Cerebellar cortex (tissue), 1 donor: ENCODE data around the gene SLA2.
A peak's percentile ranks its signal among the peaks of the same experiment; 100 is the strongest.
"Not testable (repeated sequence)": the region's sequence is repeated elsewhere in the genome, so short reads cannot be mapped to it uniquely, and the experiment has no call there.

ENCODE experiments used
- DNase-seq: peaks from one replicate; pipeline ENCODE4 v3.0.0-alpha.2; 2015; ENCODE audit warnings: low spot score

SLA2 gene, protein sequence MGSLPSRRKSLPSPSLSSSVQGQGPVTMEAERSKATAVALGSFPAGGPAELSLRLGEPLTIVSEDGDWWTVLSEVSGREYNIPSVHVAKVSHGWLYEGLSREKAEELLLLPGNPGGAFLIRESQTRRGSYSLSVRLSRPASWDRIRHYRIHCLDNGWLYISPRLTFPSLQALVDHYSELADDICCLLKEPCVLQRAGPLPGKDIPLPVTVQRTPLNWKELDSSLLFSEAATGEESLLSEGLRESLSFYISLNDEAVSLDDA

DNA sequence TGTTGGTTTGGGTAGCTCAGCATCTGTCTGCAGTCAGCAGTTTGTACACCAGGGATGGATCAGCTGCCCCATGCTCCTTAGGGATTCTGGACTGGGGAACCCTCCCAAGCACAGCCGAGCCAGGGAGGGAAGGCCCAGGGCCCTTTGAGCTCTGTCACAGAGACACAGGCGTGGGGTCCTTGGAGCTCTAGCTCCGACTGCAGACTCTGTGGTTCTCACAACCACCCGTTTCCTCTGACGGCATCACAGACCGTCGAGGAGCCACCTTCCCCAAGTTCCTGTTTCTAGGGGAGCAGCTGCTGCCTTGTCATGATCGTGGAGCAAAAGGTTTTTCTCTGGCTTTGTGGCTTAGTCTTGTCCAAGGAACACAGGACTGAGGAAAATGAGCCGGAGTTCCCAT is at the start of gene SLA2:
Gene SLA2, minus strand, starts transcription at position 199 of the 400 bp plus-strand sequence. CDS start 4,861 bp downstream, outside the sequence.
- DNase-seq, result no peak

DNA sequence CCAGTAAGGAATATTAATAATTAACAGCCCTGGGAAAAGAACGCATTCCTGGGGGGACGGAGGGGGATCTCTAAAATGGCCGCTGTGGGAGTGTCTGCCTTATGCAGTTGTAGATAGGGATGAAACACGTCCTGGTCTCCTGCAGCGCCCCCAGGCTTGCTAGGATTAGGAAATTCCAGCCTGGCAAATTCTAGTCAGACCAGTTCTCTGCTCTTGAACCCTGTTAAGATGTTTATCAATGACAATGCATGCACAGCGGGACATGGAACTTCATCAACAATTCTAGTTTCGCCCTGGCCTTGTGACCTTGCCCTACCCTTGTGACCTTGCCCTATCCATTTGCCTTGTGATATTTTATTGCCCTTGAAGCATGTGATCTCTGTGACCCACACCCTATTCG is 49.5 kb upstream of the SLA2 start:
- not testable (repeated sequence) for DNase-seq

DNA sequence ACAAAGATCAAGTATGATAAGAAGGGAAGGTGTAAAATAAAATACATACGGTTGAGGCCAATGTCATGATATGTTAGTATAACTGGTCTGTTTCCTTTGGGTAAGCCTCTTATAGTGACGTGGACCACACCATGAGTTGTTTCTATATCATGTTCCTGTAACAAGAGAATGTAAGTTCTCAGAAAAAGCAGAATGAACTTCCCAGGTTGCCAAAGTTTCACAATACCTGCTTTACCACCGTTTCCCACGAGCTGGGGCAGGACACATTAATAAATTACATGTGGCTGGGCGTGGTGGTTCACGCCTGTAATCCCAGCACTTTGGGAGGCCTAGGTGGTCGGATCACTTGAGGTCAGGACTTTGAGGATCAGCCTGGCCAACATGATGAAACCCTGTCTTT is 42.6 kb upstream of the SLA2 start:
- no peak for DNase-seq

DNA sequence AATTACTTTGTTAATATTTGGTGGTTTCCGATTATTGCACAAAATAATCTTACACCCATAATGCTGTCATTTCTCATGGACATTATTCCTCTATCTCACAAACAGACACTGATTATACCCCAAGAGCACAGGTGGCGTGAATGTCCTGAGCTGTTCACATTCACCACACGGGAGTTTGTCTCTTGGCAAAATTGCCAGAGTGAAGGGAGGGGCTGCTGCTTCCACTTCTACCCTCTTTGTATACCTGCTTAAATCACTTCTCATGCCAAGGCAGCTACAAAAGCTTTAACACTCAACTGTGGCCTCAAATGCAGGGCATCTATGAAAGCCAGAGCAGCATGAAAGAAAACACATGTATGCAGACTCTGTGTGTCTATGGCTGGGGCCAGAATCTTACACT is 41.9 kb upstream of the SLA2 start:
- peak; percentile 52 for DNase-seq

- no peak for DNase-seq
These were observed 40.9 kb upstream of the SLA2 start for GRCh38 chr20:36686944-36687343.

DNA sequence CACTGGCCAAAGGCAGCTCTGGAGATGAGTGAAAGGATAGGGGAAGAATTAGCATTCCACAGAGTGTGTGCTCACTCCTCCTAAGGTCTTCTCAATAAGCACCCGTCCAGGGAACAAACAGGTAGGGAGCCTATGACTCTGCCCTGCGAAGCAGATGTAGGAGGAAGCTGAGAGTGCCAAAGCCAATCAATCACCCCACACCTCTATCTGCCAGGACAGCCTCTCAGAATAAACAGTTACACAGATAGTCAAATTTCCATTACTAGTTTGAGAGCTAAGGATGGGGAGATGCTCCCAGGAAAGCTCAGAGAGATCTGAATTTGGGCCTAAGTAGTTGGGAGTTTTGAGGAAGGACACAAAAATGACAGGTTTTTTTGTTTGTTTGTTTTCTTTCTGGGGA is 40.5 kb upstream of the SLA2 start:
- no peak for DNase-seq

DNA sequence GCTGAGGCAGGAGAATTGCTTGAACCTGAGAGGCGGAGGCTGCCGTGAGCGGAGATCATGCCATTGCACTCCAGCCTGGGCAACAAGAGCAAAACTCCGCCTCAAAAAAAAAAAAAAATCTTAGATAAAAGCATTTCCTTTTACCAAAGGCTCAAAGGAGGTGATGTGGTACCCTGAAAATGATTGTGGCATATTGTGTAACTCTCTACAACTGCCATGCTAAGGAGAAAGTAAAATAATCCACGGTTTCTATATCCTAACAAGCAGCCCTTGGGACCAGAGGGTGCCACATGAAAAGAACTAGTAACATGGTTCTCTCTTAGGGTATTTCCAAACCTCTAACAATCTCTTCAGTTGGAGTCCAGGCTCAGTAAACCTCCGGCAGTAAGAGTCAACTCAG is 38.8 kb upstream of the SLA2 start:
- DNase-seq, result no peak

- DNase-seq, result no peak
These were observed 36.3 kb upstream of the SLA2 start for GRCh38 chr20:36682311-36682710.

DNA sequence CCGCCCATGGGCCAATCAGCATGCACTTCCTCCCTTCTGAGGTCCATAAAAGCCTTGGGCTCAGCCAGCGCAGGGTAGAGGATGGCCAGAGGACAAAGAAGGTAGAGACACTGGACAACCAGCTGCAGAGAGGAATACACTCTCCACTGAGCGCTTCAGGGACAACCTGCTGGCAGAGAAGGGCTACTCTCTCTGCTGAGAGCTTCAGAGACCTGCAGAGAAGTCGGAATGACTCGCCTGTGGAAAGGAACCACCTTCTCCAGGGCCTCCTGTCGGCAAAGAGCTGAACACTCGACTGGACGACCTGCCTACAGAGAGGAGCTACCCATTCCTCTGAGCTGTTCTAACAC is 31.4 kb upstream of the SLA2 start:
- no peak for DNase-seq

GRCh38 chr20:36676701-36677421 is 30.9 kb upstream of the SLA2 start:
- peak; percentile 87 for DNase-seq

DNA sequence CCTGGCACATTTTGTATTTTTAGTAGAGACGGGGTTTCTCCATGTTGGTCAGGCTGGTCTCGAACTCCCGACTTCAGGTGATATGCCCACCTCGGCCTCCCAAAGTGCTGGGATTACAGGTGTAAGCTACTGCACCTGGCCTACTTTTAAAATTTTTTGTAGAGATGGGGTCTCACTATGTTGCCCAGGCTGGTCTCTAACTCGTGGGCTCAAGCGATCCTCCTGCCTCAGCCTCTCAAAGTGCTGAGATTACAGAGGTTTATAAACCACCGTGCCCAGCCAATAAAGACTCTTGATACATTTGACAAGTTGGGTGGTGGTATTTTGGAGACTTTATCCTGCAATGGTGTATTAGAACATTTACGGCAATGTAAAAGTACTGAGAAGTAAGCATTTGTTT is 29.5 kb upstream of the SLA2 start:
- not testable (repeated sequence) for DNase-seq

GRCh38 chr20:36672991-36673390 is 27.0 kb upstream of the SLA2 start:
- no peak for DNase-seq

GRCh38 chr20:36670665-36671357 is 24.8 kb upstream of the SLA2 start:
- DNase-seq, result peak; percentile 45

GRCh38 chr20:36666181-36666740 is 20.3 kb upstream of the SLA2 start:
- peak; percentile 66 for DNase-seq

DNA sequence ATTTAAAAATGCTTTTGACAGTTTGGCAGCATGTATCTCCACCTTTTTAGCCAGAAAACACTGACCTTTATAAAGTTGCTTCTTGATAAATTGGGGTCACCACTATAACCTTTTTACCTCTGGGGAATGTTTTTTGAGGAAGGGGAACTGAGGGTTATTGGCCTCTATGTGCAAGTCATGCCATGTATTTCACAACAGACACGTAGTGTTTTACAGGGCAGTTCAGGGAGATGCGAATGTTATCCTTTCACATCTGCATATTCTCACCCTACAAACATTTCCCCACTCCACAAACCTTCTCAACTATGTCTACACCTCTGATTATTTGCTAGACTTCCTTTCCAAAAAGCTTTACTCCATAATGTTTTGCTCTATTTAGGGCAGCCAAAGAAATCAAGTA is 17.0 kb upstream of the SLA2 start:
- no peak for DNase-seq

DNA sequence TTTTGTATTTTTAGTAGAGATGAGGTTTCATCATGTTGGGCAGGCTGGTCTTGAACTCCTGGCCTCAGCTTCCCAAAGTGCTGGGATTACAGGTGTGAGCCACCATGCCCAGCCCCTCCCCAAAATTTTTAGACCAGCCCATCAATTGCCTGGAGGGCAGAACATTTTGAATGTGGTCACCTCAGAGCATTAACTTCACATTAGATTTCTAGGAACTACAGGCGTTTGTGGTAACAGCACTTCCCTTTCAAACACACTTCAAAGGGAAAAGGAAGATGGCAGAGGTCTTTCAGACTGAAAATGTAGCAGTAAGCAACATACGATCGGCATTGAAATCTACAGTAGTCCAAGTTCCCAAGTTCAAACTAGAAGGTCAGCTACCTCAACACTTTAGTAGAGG is 12.3 kb upstream of the SLA2 start:
- DNase-seq, result no peak

DNA sequence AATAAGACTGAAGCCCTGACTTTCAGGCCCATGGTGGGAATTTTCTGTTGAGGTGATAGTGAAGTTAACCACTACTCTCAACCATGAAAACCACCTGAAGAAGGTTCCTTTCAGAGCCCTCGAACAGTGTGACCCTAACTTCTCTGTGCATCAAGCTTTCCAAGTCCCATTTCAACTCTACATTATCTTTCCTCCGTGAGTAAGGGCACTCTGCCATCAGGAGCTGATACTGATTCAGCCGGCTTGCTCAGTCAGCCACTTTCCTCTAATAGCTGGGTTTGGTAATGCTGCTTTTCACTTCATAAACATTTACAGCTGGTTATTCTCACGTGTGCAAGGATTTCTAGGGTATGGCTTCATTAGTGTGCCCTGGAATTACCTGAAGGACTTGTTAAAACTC is 10.7 kb upstream of the SLA2 start:
- DNase-seq, result no peak

GRCh38 chr20:36655004-36655403 is 9.0 kb upstream of the SLA2 start:
- DNase-seq, result no peak

DNA sequence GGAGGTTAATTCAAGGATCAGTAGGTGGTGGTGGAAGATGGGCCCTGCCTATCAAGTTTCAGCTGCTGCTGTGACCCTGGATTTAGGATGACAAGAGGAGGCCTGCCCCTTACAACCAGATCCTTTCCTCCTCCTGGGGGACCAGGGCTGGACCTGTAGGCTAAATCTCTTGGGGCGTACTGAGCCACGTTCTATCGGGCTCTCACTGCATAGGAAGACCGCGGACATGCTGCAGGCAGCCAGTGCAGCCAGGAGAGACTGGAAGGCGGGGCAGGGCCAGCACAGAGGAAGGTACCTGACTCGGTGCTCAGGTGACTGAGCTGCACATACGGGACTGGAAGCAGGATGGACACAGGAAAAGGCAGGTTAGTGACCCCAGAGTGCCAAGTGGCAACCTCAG is 8.5 kb upstream of the SLA2 start:
- DNase-seq, result no peak

DNA sequence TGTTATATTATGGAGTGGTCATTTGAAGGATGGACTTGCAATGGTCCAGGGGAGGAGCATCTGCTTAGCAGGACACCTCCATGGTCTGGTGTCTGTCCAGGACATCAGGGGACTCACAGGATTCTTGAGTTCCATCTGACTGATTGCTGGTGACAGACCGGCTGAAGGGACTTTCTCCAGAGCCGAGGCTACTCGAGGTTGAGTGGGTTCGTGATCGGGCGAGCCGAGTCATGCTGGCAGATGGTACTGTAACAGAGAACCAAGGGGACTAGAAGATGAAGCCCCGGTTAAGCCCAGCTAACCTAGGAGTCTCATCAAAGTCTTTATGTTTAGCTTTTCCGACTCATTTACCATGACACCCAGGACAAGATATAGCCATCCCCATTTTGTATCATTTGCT is 7.5 kb upstream of the SLA2 start:
- no peak for DNase-seq

DNA sequence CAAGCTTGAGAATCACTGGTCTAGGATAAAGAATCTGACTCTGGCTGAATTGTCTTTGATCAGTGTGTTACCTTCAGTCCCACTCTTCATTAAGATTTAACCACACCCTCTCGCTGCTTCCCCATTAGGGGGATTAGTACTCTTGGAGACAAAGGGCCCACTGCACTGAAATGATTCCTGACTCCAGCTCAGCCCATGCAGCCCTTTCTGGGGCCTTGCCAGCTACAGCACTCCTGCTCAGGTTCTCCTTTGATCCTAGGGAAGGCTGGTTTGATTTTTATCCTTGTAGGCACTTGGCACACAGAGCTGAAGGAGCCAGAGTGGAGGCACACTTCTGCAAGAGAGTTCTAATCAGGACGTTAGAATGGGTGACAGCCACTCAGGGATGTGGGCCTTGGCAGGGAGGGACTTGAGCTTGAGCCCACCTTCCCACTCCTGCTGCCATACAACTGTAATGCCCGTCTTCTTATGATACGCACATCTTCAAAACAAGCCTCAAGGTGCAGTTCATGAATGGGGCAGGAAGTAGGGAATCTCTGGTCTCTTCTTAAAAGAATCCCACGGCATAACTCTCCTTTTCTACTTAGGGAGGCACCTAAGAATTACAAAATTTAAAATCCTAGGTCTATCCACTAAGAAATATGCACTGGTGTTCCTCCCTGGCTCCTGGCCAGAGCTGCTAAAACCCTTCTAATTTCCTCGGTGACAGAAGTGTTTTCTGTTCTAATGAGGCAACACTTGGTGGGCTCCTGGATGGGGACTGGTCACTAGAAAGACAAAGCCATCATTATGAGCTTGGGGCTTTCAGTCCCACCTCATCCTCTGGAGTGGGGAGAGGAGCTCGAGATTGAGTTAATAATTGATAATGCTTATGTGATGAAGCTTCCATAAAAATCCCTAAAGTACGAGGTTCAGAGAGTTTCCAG is 1.5 kb upstream of the SLA2 start:
- no peak for DNase-seq

DNA sequence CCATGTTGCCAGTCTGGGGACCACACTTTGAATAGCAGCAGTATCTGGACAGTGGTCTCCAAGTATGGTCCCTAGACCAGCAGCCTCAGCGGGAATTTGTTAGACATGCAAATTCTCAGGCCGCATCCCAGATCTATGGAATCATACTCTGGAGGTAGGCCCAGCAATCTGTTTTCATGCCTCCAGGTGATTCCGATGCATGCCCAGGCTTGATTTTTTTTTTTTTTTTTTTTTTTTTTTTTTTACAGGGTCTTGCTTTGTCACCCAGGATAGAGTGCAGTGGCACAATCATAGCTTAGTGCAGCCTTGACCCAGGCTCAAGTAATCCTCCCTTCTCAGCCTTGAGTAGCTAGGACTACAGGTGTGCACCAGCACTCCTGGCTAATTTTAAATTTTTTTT is 682 bp upstream of the SLA2 start:
- no peak for DNase-seq
